ENCODE data around the gene MAGI2. TPM values are rescaled to one million over a fixed set of nuclear protein-coding genes. Genes with fewer than 3 reads are reported as not detected.

The MAGI2 gene
- total RNA-seq, 2 donors from 2014 or later, result 3.9 to 10.5 TPM

DNA sequence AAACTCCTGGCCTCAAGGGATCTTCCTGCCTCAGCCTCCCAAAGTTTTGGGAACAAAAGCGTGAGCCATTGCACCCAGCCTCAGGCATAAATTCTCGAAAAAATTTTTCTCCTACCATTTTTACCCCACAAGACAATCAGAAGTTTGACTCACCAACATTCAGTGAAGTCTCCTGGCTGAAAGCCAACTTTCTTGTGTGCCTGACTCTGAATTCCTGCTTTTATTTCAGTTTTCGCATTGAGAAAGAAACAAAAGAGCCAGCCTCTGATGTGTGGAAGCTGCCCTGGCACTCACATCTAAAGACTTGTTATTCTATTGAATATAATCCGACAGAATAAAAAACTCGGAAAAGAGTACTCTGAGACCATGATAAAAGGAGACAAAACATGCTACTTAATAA lies 402.9 kb downstream of the MAGI2 start:
- TF ChIP-seq, protein P1, sequence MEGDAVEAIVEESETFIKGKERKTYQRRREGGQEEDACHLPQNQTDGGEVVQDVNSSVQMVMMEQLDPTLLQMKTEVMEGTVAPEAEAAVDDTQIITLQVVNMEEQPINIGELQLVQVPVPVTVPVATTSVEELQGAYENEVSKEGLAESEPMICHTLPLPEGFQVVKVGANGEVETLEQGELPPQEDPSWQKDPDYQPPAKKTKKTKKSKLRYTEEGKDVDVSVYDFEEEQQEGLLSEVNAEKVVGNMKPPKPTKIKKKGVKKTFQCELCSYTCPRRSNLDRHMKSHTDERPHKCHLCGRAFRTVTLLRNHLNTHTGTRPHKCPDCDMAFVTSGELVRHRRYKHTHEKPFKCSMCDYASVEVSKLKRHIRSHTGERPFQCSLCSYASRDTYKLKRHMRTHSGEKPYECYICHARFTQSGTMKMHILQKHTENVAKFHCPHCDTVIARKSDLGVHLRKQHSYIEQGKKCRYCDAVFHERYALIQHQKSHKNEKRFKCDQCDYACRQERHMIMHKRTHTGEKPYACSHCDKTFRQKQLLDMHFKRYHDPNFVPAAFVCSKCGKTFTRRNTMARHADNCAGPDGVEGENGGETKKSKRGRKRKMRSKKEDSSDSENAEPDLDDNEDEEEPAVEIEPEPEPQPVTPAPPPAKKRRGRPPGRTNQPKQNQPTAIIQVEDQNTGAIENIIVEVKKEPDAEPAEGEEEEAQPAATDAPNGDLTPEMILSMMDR (IDR thresholded peaks at IDR 0.05), result no peak
- TF ChIP-seq POLR2A (IDR thresholded peaks at IDR 0.05), result no peak
- Histone ChIP-seq H3K36me3 (replicated peaks in 1 of 2; ENCODE audit: insufficient read depth in 1 of 2, low read depth in 2 of 2) (no peaks in the 10 kb centered on the region), H3K27ac (no peak overlapping the region), H3K4me1 (no peaks in the 10 kb centered on the region), H3K9me3 (no peaks in the 10 kb centered on the region), H3K4me3 (no peak overlapping the region), H3K27me3 (no peaks in the 10 kb centered on the region)
- intact Hi-C loops (cut with DNase I), result no loop called here
- DNase-seq, result no peak
- no peak for ATAC-seq
- WGBS, 2 donors, result 77 to 81% methylated on average over 5 of the region's 5 CpGs

DNA sequence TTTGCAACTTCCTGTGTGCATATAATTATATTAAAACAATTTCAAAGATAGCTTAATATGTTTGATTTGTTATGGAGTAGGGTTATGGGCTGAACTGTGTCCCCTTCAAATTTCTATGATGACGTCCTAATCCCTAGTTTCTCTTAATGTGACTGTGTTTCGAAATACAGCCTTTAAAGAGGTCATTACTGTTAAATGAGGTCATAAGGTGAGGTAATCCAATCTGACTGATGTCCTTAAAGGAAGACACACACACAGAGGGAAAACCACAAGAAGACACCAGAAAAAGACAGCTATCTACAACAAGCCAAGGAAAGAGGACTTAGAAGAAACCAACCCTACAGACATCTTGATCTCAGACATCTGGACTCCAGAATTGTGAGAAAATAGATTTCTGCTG lies 407.4 kb downstream of the MAGI2 start:
- H3K27me3 ChIP-seq, result no peaks in the 10 kb centered on the region
- intact Hi-C loops (cut with DNase I), result no loop called here
- WGBS, 2 donors, result 50 to 74% methylated on average over 2 of the region's 2 CpGs
- H3K36me3 ChIP-seq (replicated peaks in 1 of 2; ENCODE audit: insufficient read depth in 1 of 2, low read depth in 2 of 2), result no peaks in the 10 kb centered on the region
- H3K27ac ChIP-seq, result no peak overlapping the region
- TF ChIP-seq, protein P1 (IDR thresholded peaks at IDR 0.05), result no peak
- no peak for TF ChIP-seq POLR2A (IDR thresholded peaks at IDR 0.05)
- H3K4me1 ChIP-seq, result no peaks in the 10 kb centered on the region
- no peak overlapping the region for H3K4me3 ChIP-seq
- DNase-seq (no peak), ATAC-seq (no peak)
- H3K9me3 ChIP-seq, result no peaks in the 10 kb centered on the region

DNA sequence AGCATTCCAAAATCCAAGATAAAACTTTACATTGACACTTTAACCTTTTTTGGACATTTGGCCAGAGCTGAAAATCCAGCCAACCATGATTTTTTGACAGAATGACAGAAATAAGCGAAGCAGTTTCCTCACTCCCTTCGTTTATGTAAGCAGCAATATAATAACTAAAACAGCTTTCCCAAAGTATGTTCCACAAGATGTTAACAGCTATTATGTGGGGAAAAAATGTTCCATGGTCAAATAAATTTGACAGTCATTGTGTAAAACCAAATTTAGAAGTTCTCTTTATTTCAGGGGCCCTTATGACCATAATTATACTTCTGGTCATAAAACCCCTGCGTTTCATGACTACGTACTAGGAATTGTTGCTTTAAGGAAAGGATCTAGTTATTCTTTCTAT lies 416.5 kb downstream of the MAGI2 start:
- H3K4me1 ChIP-seq, result no peaks in the 10 kb centered on the region
- ATAC-seq (no peak), DNase-seq (no peak)
- intact Hi-C loops (cut with DNase I), result no loop called here
- WGBS, 2 donors, result 72 to 74% methylated on average over 4 of the region's 4 CpGs
- no peak for TF ChIP-seq POLR2A (IDR thresholded peaks at IDR 0.05)
- TF ChIP-seq, protein P1 (IDR thresholded peaks at IDR 0.05), result no peak
- no peaks in the 10 kb centered on the region for H3K36me3 ChIP-seq (replicated peaks in 1 of 2; ENCODE audit: insufficient read depth in 1 of 2, low read depth in 2 of 2)
- no peak overlapping the region for H3K4me3 ChIP-seq
- no peak overlapping the region for H3K27ac ChIP-seq
- H3K27me3 ChIP-seq, result no peaks in the 10 kb centered on the region
- H3K9me3 ChIP-seq, result no peaks in the 10 kb centered on the region

DNA sequence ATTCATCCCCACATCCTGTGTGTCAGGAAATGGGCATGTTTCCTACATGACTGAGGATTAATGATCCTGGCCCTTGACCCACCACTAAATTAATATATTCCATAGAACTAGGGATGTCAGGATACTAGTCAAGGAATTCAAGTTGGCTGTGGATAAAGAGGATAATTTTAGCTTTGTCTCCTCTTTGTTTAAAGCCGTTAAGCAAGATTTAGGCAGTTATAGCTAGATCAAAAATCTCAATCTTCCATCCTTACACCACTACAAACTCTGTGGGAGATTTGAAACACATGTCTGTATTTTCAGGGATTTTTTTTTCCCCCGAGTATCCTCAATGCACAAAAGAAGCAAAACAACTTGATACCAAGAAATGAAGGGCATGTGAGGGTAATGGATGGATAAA lies 417.1 kb downstream of the MAGI2 start:
- no peak overlapping the region for H3K4me3 ChIP-seq
- intact Hi-C loops (cut with DNase I), result no loop called here
- TF ChIP-seq POLR2A (IDR thresholded peaks at IDR 0.05), result no peak
- H3K4me1 ChIP-seq, result no peaks in the 10 kb centered on the region
- H3K27me3 ChIP-seq, result no peaks in the 10 kb centered on the region
- H3K9me3 ChIP-seq, result no peaks in the 10 kb centered on the region
- no peak for DNase-seq
- 50 to 61% methylated on average over 2 of the region's 2 CpGs for WGBS, 2 donors
- no peak overlapping the region for H3K27ac ChIP-seq
- H3K36me3 ChIP-seq (replicated peaks in 1 of 2; ENCODE audit: insufficient read depth in 1 of 2, low read depth in 2 of 2), result no peaks in the 10 kb centered on the region
- ATAC-seq, result no peak

DNA sequence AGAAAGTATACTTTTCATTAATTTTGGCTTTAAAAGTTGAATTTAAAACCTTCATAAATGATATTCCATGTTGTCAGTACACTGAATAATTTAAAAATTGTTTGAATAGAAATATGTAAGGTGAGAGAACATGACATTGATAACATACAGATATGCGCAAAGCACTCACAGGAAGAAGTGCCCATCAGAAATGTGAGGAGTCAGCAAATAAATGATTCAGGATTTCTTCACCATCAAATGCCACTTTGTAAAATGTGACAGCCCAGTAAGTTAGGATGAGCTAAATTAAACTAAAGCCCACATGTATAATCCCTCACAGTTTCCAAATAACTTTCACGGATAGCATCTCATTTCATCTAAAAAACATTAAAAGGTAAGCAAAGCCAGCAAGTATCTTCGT lies 417.6 kb downstream of the MAGI2 start:
- WGBS, 2 donors, result 77 to 78% methylated on average over 3 of the region's 3 CpGs
- Histone ChIP-seq H3K4me3 (no peak overlapping the region), H3K27ac (no peak overlapping the region), H3K27me3 (no peaks in the 10 kb centered on the region), H3K4me1 (no peaks in the 10 kb centered on the region), H3K9me3 (no peaks in the 10 kb centered on the region), H3K36me3 (replicated peaks in 1 of 2; ENCODE audit: insufficient read depth in 1 of 2, low read depth in 2 of 2) (no peaks in the 10 kb centered on the region)
- intact Hi-C loops (cut with DNase I), result no loop called here
- ATAC-seq (no peak), DNase-seq (no peak)
- TF ChIP-seq POLR2A (IDR thresholded peaks at IDR 0.05), result no peak
- TF ChIP-seq, protein P1 (IDR thresholded peaks at IDR 0.05), result no peak

All from body of pancreas (tissue), 4 donors.